ENCODE data around the gene NPC1.

GRCh38 chr18:23580677-23581367, 5.5 kb downstream of the NPC1 start:
- no peak for TF ChIP-seq CTCF (IDR thresholded peaks at IDR 0.05 in 2 of 3, conservative IDR thresholded peaks at IDR 0.05 in 1 of 3; ENCODE audit: borderline replicate concordance in 1 of 3, insufficient read depth in 1 of 3, low read depth in 2 of 3, low read length in 2 of 3)
- no peak for TF ChIP-seq EZH2 (IDR thresholded peaks at IDR 0.05)
- TF ChIP-seq, protein P1, sequence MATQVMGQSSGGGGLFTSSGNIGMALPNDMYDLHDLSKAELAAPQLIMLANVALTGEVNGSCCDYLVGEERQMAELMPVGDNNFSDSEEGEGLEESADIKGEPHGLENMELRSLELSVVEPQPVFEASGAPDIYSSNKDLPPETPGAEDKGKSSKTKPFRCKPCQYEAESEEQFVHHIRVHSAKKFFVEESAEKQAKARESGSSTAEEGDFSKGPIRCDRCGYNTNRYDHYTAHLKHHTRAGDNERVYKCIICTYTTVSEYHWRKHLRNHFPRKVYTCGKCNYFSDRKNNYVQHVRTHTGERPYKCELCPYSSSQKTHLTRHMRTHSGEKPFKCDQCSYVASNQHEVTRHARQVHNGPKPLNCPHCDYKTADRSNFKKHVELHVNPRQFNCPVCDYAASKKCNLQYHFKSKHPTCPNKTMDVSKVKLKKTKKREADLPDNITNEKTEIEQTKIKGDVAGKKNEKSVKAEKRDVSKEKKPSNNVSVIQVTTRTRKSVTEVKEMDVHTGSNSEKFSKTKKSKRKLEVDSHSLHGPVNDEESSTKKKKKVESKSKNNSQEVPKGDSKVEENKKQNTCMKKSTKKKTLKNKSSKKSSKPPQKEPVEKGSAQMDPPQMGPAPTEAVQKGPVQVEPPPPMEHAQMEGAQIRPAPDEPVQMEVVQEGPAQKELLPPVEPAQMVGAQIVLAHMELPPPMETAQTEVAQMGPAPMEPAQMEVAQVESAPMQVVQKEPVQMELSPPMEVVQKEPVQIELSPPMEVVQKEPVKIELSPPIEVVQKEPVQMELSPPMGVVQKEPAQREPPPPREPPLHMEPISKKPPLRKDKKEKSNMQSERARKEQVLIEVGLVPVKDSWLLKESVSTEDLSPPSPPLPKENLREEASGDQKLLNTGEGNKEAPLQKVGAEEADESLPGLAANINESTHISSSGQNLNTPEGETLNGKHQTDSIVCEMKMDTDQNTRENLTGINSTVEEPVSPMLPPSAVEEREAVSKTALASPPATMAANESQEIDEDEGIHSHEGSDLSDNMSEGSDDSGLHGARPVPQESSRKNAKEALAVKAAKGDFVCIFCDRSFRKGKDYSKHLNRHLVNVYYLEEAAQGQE (IDR thresholded peaks at IDR 0.05; ENCODE audit: low read depth) = no peak
- TF ChIP-seq POLR2A (IDR thresholded peaks at IDR 0.05; ENCODE audit: borderline replicate concordance, extremely low read depth, insufficient read depth, insufficient read length) = no peak
- no peak for TF ChIP-seq EZH2phosphoT487 (IDR thresholded peaks at IDR 0.05; ENCODE audit: borderline replicate concordance)
- TF ChIP-seq RAD21 (IDR thresholded peaks at IDR 0.05; ENCODE audit: low read depth) = no peak
- TF ChIP-seq POLR2AphosphoS5 (IDR thresholded peaks at IDR 0.05; ENCODE audit: low read depth, low read length) = no peak
